Epidermal melanocyte (primary cell): Measurements from ENCODE around the gene FAM120A.

Source experiments
- DNase-seq: peaks from one replicate; pipeline ENCODE4 v3.0.0; 2011; ENCODE audit warnings: low spot score; ENCODE audit not compliant: insufficient read length

The FAM120A gene

GRCh38 chr9:93468763-93469456 lies 17.4 kb downstream of the FAM120A start:
- DNase-seq: no peak

GRCh38 chr9:93470391-93470790 lies 18.9 kb downstream of the FAM120A start:
- no peak for DNase-seq

DNA sequence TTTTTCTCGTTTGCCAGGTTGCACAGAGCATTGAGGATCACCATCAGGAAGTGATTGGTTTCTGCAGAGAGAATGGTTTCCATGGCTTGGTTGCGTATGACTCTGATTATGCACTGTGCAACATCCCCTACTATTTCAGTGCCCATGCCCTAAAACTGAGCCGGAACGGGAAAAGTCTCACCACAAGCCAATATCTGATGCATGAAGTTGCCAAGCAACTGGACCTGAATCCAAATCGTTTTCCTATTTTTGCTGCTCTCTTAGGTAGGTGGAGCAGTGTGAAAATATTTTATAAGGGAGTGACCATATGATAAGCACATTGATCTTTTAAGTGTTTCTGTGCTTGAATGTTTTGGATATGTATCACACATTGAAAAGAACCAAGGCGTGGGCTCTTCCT lies 19.6 kb downstream of the FAM120A start:
- DNase-seq: no peak

DNA sequence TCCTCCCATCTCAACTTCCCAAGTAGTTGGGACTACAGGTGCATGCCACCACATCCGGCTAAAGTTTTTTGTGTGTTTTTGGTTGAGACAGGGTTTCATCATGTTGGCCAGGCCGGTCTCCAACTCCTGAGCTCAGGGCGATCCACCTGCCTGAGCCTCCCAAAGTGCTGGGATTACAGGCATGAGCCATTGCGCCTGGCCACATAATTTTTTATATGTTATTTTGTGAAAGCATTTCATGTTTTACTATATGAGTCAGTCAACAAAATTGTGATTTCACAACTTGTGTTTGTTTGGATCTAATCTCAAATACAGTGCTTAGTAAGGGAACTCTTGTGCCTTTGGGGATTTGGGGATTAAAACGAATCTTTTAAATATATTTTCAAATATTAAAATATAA lies 21.9 kb downstream of the FAM120A start:
- DNase-seq: no peak

DNA sequence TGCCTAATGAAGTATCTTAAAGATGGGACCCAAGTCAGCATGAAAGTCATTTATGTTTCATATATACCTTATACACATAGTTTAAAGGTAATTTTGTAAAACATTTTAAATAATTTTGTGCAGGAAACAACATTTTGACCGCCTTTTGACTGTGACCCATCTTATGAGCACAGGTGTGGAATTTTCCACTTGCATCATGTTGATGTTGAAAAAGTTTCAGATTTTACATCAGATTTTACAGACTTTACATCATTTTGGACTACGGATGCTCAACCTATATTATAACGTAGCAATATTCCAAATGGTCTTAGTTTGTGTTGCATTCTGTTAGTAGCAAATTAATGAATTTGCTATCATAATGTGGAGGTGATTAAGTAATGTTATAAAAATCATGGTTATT lies 23.6 kb downstream of the FAM120A start:
- no peak for DNase-seq

DNA sequence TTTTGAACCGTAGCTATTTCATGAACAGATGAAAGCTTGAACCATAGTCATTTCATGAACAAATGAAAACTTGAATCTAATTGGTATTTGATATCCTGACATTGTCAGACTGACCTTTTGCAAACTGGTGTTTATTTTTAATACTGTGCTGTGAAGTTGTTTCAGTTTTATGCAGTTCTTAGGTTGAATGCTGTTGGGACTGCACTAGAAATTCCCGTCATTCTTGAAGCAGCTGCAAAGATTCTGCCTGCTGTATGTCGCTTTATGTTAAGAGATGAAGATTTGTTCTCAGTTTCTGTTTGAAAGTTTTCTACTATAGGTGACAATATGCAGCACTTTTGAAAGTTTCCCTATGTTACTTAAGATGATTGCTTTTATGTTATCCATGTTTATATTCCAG lies 24.4 kb downstream of the FAM120A start:
- DNase-seq: no peak

DNA sequence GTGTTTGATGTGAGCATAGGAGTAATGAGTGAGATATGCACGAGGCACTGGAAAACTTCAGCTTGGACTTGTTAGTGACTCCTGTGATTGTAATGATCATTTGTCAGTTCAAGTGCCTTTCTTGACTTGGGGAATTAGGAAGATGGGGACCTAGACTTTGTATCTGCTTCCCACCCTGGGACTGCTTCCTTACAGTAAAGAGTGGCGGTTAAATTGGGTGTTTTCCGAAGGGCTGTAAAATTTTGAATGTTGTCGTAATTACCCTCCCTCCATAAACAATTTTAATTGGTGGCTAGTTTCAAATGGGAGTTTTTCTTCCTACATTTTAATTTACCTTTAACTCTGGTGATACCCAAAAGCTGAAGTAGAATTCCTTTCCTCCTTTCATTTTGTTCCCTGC lies 25.4 kb downstream of the FAM120A start:
- DNase-seq: no peak

DNA sequence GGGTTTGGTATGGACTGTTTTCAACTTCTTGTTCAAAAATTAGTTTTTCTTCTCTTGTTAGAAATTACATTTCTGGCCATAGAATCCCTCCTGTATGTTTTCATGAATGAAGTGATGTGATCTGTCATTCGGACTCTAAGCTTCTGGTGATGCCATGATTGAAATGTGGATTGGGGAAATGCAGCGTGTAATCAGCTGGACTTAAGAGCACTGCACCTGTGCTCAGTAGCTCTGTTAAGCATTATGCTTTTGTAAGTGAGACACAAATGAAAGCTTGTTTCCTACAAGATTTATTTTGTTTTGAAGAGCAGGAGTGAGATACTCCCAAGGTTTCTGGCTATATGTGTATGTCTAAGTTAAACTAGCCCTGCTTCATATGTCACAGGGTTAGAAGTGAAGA lies 25.9 kb downstream of the FAM120A start:
- DNase-seq: no peak

GRCh38 chr9:93479726-93480125 lies 28.2 kb downstream of the FAM120A start:
- DNase-seq: no peak

DNA sequence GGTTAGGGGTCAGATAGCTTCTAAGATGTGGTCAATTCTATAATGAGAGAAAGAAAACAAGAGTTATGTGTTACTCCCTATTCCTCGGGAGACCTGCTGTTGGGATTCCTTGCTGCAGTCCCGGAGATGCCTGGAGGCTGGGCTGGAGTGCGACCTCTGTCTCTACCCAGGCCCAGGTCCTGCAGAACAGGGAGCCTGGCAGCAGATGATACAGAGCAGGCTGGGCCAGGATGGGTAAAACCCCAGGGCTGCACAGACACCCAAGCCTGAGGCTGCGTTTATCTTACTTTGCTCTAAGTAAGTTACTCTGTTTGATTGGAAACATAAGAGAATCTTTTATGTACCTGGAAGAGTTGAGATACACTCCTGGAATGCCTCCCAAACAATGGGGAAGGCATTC lies 28.8 kb downstream of the FAM120A start:
- no peak for DNase-seq

- DNase-seq: no peak
Observed at GRCh38 chr9:93480728-93481324, 29.3 kb downstream of the FAM120A start.

- no peak for DNase-seq
Observed at GRCh38 chr9:93483497-93483896, 32.0 kb downstream of the FAM120A start.

DNA sequence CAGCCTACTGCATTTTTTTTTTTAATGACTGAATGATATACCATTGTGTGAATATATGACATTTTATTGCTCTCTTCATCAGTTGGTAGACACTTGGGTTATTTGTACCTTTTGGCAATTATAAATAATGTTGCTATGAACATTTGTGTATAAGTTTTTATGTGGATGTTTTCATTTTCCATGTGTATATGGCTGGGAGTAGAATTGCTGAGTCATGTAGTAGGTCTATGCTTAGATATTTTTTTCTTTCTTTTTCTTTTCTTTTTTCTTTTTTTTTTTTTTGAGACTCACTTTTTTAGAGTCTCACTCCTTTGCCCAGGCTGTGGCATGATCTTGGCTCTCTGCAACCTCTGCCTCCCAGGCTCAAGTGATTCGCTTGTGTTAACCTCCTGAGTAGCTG lies 34.8 kb downstream of the FAM120A start:
- no peak for DNase-seq

GRCh38 chr9:93488244-93488643 lies 36.8 kb downstream of the FAM120A start:
- no peak for DNase-seq

DNA sequence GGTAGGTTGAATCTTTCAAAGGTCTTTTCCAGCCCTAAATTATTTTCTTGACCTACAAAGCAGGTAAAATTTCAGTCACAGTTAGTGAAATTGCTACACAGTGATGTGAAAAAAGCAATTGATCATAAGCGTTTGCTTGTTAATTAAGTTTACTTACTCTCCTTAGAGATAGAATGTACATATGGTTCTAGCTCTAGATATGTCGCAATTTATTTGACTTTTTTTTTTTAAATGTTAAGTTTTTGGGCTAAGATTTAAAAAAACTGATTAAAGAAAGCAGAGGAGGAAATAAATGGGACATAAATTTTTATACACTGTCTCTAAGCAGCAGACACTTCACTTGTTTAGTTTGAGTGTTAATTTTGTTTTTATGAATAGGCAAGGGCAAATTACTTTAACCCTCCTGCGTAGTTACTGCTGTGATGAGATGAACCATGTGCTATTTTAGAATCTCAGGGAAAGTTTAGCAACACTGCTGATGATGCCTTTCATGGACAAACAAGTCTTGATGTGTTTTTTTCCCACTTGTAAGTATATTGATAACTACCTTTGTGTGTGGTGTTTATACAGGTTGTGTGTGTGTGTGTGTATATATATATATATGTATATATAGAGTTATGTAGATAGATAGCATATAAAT lies 40.2 kb downstream of the FAM120A start:
- DNase-seq: no peak

GRCh38 chr9:93492327-93492726 lies 40.8 kb downstream of the FAM120A start:
- DNase-seq: no peak

- no peak for DNase-seq
Observed at GRCh38 chr9:93493949-93494348, 42.5 kb downstream of the FAM120A start.

GRCh38 chr9:93496285-93496684 lies 44.8 kb downstream of the FAM120A start:
- DNase-seq: no peak

GRCh38 chr9:93500571-93501298 lies 49.2 kb downstream of the FAM120A start:
- no peak for DNase-seq

DNA sequence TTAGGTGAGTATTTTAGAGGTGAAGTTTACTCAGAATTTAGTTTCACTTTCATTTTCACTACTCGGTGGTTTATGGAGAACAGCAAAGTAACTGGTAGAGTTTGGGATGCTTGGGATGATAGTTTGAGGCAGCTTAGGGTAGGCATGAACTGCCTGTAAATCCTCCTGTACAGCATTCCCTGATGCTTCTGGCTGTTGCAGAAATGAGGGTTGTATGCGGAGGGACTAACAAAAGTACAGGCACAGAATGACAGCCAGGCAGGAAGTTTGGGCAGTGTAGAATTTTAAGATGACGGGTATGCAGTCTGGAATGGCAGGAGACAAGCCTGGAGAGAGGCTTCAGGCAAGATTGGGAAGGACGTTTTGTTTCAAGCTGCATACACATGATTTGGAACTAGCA lies 49.9 kb downstream of the FAM120A start:
- no peak for DNase-seq

DNA sequence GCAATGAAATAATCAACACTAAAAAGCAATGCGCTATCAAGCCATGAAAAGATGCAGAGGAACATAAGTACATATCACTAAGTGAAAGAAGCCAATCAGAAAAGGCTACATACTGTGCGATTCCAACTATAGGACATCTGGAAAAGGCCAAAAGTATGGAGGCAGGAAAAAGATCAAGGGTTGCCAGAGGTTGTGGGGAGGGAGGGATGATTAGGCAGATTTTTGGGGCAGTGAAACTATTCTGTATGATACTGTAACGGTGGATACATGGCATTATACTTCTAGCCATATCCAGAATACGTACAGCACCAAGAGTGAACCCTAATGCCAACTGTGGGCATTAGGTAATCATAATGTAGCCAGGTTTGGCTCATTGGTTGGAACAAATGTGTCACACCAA lies 51.9 kb downstream of the FAM120A start:
- DNase-seq: no peak

- no peak for DNase-seq
Observed at GRCh38 chr9:93505541-93506132, 54.2 kb downstream of the FAM120A start.
